ENCODE results near the gene TEPSIN.

TEPSIN gene

DNA sequence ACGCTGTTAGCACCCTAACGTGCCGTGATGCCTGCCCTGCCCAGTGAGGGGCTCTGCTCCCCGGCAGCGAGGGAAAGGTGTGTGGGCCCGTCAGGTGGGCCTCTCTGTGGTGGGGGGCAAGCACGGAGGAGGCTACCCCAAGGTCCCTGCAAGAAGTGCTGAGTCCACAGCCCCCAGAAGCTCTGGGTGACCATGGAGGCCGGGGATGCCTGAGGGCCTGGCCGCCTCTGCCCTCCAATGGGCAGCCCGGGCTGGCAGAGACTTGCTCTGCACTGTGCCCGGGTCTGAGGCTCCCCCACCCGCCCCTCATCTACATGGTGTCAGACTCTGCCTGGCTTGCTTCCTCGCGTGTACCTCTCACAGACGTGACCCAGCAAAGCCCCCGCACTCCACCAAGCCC is 44.0 kb upstream of the TEPSIN start:
- TF ChIP-seq CTCF (IDR thresholded peaks at IDR 0.05; ENCODE audit: low read depth, low read length), result no peak
- DNase-seq (ENCODE audit: low read depth in 2 of 2), result no peak
- no peak overlapping the region for H3K4me3 ChIP-seq (replicated peaks in 1 of 2; ENCODE audit: low read depth in 2 of 2, low read length in 2 of 2)

- no peak for DNase-seq (ENCODE audit: low read depth in 2 of 2)
- TF ChIP-seq CTCF (IDR thresholded peaks at IDR 0.05; ENCODE audit: low read depth, low read length), result no peak
- H3K4me3 ChIP-seq (replicated peaks in 1 of 2; ENCODE audit: low read depth in 2 of 2, low read length in 2 of 2), result no peak overlapping the region
Measured at GRCh38 chr17:81282141-81282540, 43.3 kb upstream of the TEPSIN start.

GRCh38 chr17:81280571-81280970 is 41.7 kb upstream of the TEPSIN start:
- TF ChIP-seq CTCF (IDR thresholded peaks at IDR 0.05; ENCODE audit: low read depth, low read length), result no peak
- H3K4me3 ChIP-seq (replicated peaks in 1 of 2; ENCODE audit: low read depth in 2 of 2, low read length in 2 of 2), result no peak overlapping the region
- DNase-seq (ENCODE audit: low read depth in 2 of 2), result no peak

DNA sequence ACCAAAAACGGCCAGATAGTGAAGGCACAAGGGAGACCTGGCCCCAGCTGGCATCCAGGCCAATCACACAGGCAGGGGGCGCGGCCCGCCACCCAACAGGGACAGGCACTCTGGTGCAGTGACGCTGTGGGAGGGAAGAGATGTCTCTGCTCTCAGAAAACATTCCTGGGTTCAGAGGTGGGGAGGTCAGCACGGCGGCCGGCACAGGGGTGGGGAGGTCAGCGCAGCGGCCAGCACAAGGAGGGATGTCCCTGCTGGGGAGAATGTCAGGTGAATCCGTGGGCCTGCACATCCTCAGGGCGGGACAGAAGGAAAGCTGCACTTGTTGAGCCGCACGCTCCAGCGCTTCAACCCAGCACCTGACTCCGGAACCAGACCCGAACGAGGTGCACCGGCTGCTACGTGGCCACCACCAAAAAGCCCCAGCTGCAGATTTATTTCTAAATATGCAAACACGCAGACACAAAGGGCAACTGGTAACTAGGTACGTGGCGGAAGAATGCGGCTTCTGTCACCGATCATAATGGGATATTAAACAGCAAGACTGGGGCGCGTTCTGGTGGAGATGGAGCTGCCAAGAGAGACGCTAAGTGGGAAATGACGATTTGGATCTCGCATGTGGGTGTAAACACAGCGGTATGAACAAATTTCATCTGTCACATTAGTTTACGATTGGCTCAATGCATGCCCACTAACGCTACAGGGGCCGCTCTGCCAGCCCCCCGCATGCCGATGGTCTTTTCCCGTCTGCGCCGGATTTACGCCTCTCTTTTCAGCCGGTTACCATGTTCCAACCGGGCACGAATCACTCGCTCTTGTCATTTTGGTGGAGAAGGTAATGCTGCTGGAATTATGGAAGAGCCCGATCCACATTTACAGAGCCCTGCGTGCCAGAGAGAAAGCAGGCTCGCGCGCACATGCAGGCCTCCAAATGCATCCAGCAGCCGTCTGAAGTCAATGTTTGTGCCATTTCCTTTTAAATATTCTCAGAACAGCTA is 40.7 kb upstream of the TEPSIN start:
- no peak for TF ChIP-seq CTCF (IDR thresholded peaks at IDR 0.05; ENCODE audit: low read depth, low read length)
- no peak for DNase-seq (ENCODE audit: low read depth in 2 of 2)
- H3K4me3 ChIP-seq (replicated peaks in 1 of 2; ENCODE audit: low read depth in 2 of 2, low read length in 2 of 2), result no peak overlapping the region

- H3K4me3 ChIP-seq (replicated peaks in 1 of 2; ENCODE audit: low read depth in 2 of 2, low read length in 2 of 2), result no peak overlapping the region
- TF ChIP-seq CTCF (IDR thresholded peaks at IDR 0.05; ENCODE audit: low read depth, low read length), result no peak
- DNase-seq (ENCODE audit: low read depth in 2 of 2), result no peak
Measured at GRCh38 chr17:81278831-81279230, 40.0 kb upstream of the TEPSIN start.

GRCh38 chr17:81277946-81278693 is 39.3 kb upstream of the TEPSIN start:
- no peak for TF ChIP-seq CTCF (IDR thresholded peaks at IDR 0.05; ENCODE audit: low read depth, low read length)
- no peak for DNase-seq (ENCODE audit: low read depth in 2 of 2)
- no peak overlapping the region for H3K4me3 ChIP-seq (replicated peaks in 1 of 2; ENCODE audit: low read depth in 2 of 2, low read length in 2 of 2)

Data from cardiac fibroblast (primary cell).